Suppressor macrophage treated with lipopolysaccharide for 1 hour (primary cell): ENCODE results near the gene LILRB3.
"Not testable (repeated sequence)": the region's sequence is repeated elsewhere in the genome, so short reads cannot be mapped to it uniquely, and the experiment has no call there.

Source experiments
- DNase-seq, 3 donors: peaks; one replicate each; pipeline ENCODE4 v3.0.0-alpha.2; 2020 to 2022

The LILRB3 gene

GRCh38 chr19:54242234-54242633 is 19.4 kb upstream of the LILRB3 start:
- peak in 2 of 3 donors; percentile 40 to 43 for DNase-seq

- DNase-seq = not testable (repeated sequence)
Measured at GRCh38 chr19:54240372-54241336, 17.8 kb upstream of the LILRB3 start.

- not testable (repeated sequence) for DNase-seq
Measured at GRCh38 chr19:54239491-54240371, 16.9 kb upstream of the LILRB3 start.

- no peak for DNase-seq
Measured at GRCh38 chr19:54233941-54234340, 11.1 kb upstream of the LILRB3 start.

GRCh38 chr19:54231077-54231931 is 8.5 kb upstream of the LILRB3 start:
- peak; percentile 73 to 95 (median 89) for DNase-seq

- DNase-seq = no peak
Measured at GRCh38 chr19:54230031-54230430, 7.2 kb upstream of the LILRB3 start.

- no peak for DNase-seq
Measured at GRCh38 chr19:54229146-54229545, 6.3 kb upstream of the LILRB3 start.

GRCh38 chr19:54224619-54225018 is 1.8 kb upstream of the LILRB3 start:
- DNase-seq = not testable (repeated sequence)

GRCh38 chr19:54223937-54224281 is 1.1 kb upstream of the LILRB3 start:
- DNase-seq = not testable (repeated sequence)

- DNase-seq = not testable (repeated sequence)
Measured at GRCh38 chr19:54223277-54223936, 600 bp upstream of the LILRB3 start.

- not testable (repeated sequence) for DNase-seq
Measured at GRCh38 chr19:54221947-54222346, 860 bp downstream of the LILRB3 start.

- DNase-seq = not testable (repeated sequence)
Measured at GRCh38 chr19:54219702-54220101, 3.1 kb downstream of the LILRB3 start.

GRCh38 chr19:54218960-54219661 is 3.7 kb downstream of the LILRB3 start:
- DNase-seq = no peak

- peak in 1 of 3 donors; percentile 15 for DNase-seq
Measured at GRCh38 chr19:54218259-54218658, 4.5 kb downstream of the LILRB3 start.

GRCh38 chr19:54217517-54218247 is 5.1 kb downstream of the LILRB3 start:
- DNase-seq = not testable (repeated sequence)

- no peak for DNase-seq
Measured at GRCh38 chr19:54216869-54217268, 5.9 kb downstream of the LILRB3 start.

GRCh38 chr19:54214734-54215133 is 8.1 kb downstream of the LILRB3 start:
- not testable (repeated sequence) for DNase-seq

- not testable (repeated sequence) for DNase-seq
Measured at GRCh38 chr19:54214217-54214616, 8.6 kb downstream of the LILRB3 start.

- no peak for DNase-seq
Measured at GRCh38 chr19:54211235-54211634, 11.6 kb downstream of the LILRB3 start.

GRCh38 chr19:54209811-54210494 is 12.9 kb downstream of the LILRB3 start:
- peak; percentile 87 to 97 (median 92) for DNase-seq
